Heart right ventricle (tissue), 16 donors: ENCODE data around the gene SCGB3A1. TPM values are rescaled to one million over a fixed set of nuclear protein-coding genes. Genes with fewer than 3 reads are reported as not detected.

Experiments used
- ATAC-seq, 8 donors: fragments of 200-7000 bp; cut with Tn5 transposase; one replicate each; pipeline ENCODE4 v1.9.1; 2020; ENCODE audit warnings: mild to moderate bottlenecking in 8 of 8, moderate library complexity in 8 of 8, moderate number of reproducible peaks in 1 of 8
- DNase-seq, 2 donors: peaks; one replicate each; pipeline ENCODE4 v3.0.0-alpha.2; 2020
- H3K27ac ChIP-seq, 10 donors: fragments of 200-600 bp; sonication (generic) in 2 of 10; one replicate each; pipeline versions ENCODE4 v1.5.0 to v1.8.0; 2020 to 2022; ENCODE audit warnings: mild to moderate bottlenecking in 3 of 10
- H3K27me3 ChIP-seq, 7 donors: fragments of 200-600 bp; one replicate each; pipeline ENCODE4 v1.8.0; 2021 to 2022; ENCODE audit warnings: mild to moderate bottlenecking in 2 of 7
- H3K36me3 ChIP-seq, 9 donors: fragments of 200-600 bp; sonication (generic) in 1 of 9; one replicate each; pipeline versions ENCODE4 v1.5.0 to v1.8.0; 2020 to 2022; ENCODE audit warnings: mild to moderate bottlenecking in 2 of 9
- H3K4me1 ChIP-seq, 9 donors: fragments of 200-600 bp; sonication (generic) in 1 of 9; one replicate each; pipeline versions ENCODE4 v1.5.0 to v1.8.0; 2020 to 2022; ENCODE audit warnings: mild to moderate bottlenecking in 4 of 9
- H3K4me3 ChIP-seq, 10 donors: fragments of 200-600 bp; sonication (generic) in 2 of 10; one replicate each; pipeline versions ENCODE4 v1.5.0 to v1.8.0; 2020 to 2022; ENCODE audit warnings: mild to moderate bottlenecking in 7 of 10, moderate library complexity in 2 of 10
- H3K9me3 ChIP-seq, 11 donors: fragments of 200-600 bp in 10 of 11; sonication (generic) in 2 of 11; one replicate each; pipeline versions ENCODE4 v1.5.0 to v1.8.0; 2013 to 2022; ENCODE audit warnings: mild to moderate bottlenecking in 2 of 11, control low read depth in 1 of 11, moderate library complexity in 1 of 11
- CTCF ChIP-seq, 9 donors: fragments of 200-600 bp; sonication (generic) in 2 of 9; IDR thresholded peaks; one replicate each; pipeline versions ENCODE4 v1.5.0 to v1.8.0; 2021 to 2022; ENCODE audit warnings: antibody characterized with exemption in 9 of 9, mild to moderate bottlenecking in 5 of 9, moderate library complexity in 1 of 9
- WGBS, 2 donors: extraction: QIAGEN DNeasy Blood & Tissue Kit; methylation state at CpG; one replicate each; pipeline ENCODE4 v1.1.7; 2013; ENCODE audit warnings: inconsistent platforms in 1 of 2; 5-methylcytosine and 5-hydroxymethylcytosine counted together
- intact Hi-C, 10 donors: fragments of 100-400 bp; cut with DNase I; formaldehyde crosslinking; loops; one replicate each; pipeline versions ENCODE4 v1.11.1 to v1.14.2; 2022
- polyA plus RNA-seq, 2 donors: library from polyadenylated mRNA; stranded (reverse); fragments of 200-250 nt; gene quantifications; one replicate each; pipeline ENCODE4 v1.2.3, GENCODE V29; 2013
- total RNA-seq, 10 donors: library from RNA; stranded (reverse); fragmentation: NEBNext Ultra II Directional in 3 of 10; extraction: Animal tissue kit (Norgen Biotek cat#: 25700) in 3 of 10; gene quantifications; one replicate each; pipeline versions ENCODE4 v1.2.1 to v1.2.4, GENCODE V29; 2021 to 2023
- donor health status: Arrhythmogenic right ventricular cardiomyopathy.
- donor health status: ischemic (EF 13 %, LVEDD 7.1; RV severe dilation, severe dysfunction).
- donor health status: healthy with polysubstance abuse.
- donor health status: DM: no; HTN: yes; CAD: no.
- donor health status: DM: no; HTN: no; CAD: no.
- donor health status: ischemic (EF 25% LVEDD 6.9; RV normal size, moderate dysfunction).
- donor health status: ischemic (EF 25% LVEDD 5.7; RV mildly dilated, moderate dysfunction).
- donor health status: healthy.
- donor health status: DM: yes; HTN: yes; CAD: no.
- donor health status: Ischemic cardiomyopathy.
- donor health status: ischemic (EF 35%, LVEDD 5.7; RV mildly dilated, moderate dysfunction).
- donor health status: nonischemic (EF 11% LVEDD 7.7; RV severe dilation, severe dysfunction).
- donor health status: DM: yes; HTN: yes; CAD: no.
- donor health status: PGD.
- donor health status: ischemic (EF 29% LVEDD 5.4; RV normal size, mild dysfunction).
- donor health status: nonischemic (EF 23%, LVEDD 6.1; RV moderate dilation, normal function).

The SCGB3A1 gene
- total and polyA plus RNA-seq, 12 donors = 0.38 to 0.88 (median 0.53) TPM; not detected in 7

DNA sequence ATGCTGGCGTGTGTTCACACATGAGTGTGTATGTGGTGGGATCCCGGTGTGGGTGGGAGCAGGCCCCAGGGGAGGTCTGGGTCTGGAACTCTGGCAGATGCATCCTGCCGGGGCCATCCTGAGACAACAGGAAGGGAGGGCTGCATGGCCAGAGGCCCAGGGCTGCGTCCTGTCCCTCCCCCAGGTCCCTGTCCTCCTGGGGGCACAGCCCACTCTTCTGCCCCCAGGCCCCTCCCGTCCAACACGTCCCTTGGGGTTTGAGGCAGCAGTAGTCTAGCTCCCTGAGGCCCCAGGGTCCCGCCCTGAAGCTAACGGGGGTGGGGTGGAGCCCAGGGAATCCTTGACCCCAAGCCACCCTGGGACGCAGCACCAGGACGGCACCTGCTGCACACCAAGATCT, 41.5 kb upstream of the SCGB3A1 start:
- no peak for TF ChIP-seq CTCF (IDR thresholded peaks at IDR 0.05)
- peaks cover 0 to 17% (median 0%) of the 10 kb centered on the region in 9 donors for H3K36me3 ChIP-seq
- H3K27me3 ChIP-seq = peaks cover 0 to 11% (median 0%) of the 10 kb centered on the region in 7 donors
- peak overlapping the region in 1 of 10 donors; percentile 6 for H3K27ac ChIP-seq
- peaks cover 0 to 26% (median 0%) of the 10 kb centered on the region in 9 donors for H3K4me1 ChIP-seq
- intact Hi-C loops = no loop called here
- H3K9me3 ChIP-seq = no peaks in the 10 kb centered on the region
- WGBS, 2 donors = 52 to 57% methylated on average over 9 to 10 of the region's 10 CpGs
- H3K4me3 ChIP-seq = no peak overlapping the region
- DNase-seq = no peak
- peak in 7 of 8 donors; percentile 29 to 66 (median 43) for ATAC-seq

DNA sequence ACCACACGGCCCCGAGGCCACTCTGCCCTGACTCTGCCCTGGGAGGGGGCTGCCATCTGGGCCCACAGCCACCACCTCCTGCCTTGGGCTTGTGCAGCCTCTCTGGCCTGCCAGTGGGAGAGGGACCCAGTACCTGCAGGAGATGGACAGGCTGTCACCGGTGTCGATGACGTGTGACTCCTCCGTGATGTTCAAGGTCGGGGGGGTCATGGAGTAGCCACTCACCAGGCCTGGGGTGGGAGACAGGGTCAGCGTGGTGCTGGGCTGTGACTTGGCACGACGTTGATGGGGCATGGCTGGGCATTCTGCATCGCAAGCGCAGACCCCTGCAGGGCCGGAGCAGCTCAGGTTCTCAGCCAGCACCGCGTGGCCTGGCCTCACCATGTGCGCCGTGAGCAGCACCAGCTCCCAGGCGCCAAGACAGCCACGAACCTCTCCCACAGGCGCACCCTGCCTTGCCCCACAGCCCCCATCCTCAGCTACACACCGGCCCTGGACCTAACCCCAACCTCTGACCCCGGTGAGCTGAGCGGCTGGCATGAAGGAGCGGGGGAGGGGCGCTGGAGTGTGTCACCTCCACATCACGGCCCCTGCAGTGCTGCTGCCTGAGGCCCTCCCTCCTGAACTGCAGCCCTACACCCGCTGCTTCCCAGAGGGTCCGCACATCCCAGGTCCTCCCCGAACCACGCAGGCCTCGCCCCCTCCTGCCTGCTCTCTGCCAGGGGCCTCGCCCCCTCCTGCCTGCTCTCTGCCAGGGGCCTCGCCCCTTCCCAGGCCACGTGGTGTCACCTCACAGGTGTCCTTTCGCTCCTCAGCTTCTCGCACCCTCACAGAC, 40.5 kb upstream of the SCGB3A1 start:
- WGBS, 2 donors = 63 to 75% methylated on average over 34 to 36 of the region's 36 CpGs
- no peak for ATAC-seq
- no peak for TF ChIP-seq CTCF (IDR thresholded peaks at IDR 0.05)
- H3K27ac ChIP-seq = no peak overlapping the region
- peaks cover 0 to 17% (median 0%) of the 10 kb centered on the region in 9 donors for H3K36me3 ChIP-seq
- H3K9me3 ChIP-seq = no peaks in the 10 kb centered on the region
- H3K4me3 ChIP-seq = no peak overlapping the region
- H3K4me1 ChIP-seq = peaks cover 0 to 24% (median 0%) of the 10 kb centered on the region in 9 donors
- peaks cover 0 to 11% (median 0%) of the 10 kb centered on the region in 7 donors for H3K27me3 ChIP-seq
- intact Hi-C loops = no loop called here
- DNase-seq = no peak

GRCh38 chr5:180630426-180630825, 39.1 kb upstream of the SCGB3A1 start:
- no peak for ATAC-seq
- no peak overlapping the region for H3K27ac ChIP-seq
- peaks cover 0 to 17% (median 0%) of the 10 kb centered on the region in 9 donors for H3K4me1 ChIP-seq
- peaks cover 0 to 17% (median 0%) of the 10 kb centered on the region in 9 donors for H3K36me3 ChIP-seq
- no peak overlapping the region for H3K4me3 ChIP-seq
- no peak for DNase-seq
- no peaks in the 10 kb centered on the region for H3K9me3 ChIP-seq
- peaks cover 0 to 11% (median 0%) of the 10 kb centered on the region in 7 donors for H3K27me3 ChIP-seq
- no peak for TF ChIP-seq CTCF (IDR thresholded peaks at IDR 0.05)
- intact Hi-C loops = no loop called here
- 89 to 95% methylated on average over 22 of the region's 22 CpGs for WGBS, 2 donors

- Histone ChIP-seq H3K9me3 (no peaks in the 10 kb centered on the region), H3K4me1 (peaks cover 0 to 19% (median 0%) of the 10 kb centered on the region in 9 donors), H3K27ac (no peak overlapping the region), H3K36me3 (peaks cover 0 to 17% (median 0%) of the 10 kb centered on the region in 9 donors), H3K27me3 (peaks cover 0 to 11% (median 0%) of the 10 kb centered on the region in 7 donors), H3K4me3 (no peak overlapping the region)
- intact Hi-C loops = no loop called here
- DNase-seq = no peak
- no peak for ATAC-seq
- WGBS, 2 donors = 86% methylated on average over 25 of the region's 25 CpGs
- TF ChIP-seq CTCF (IDR thresholded peaks at IDR 0.05) = no peak
Observed at GRCh38 chr5:180629831-180630382, 38.6 kb upstream of the SCGB3A1 start.
